Activated CD4-positive, alpha-beta T cell treated with anti-CD3 and anti-CD28 coated beads, Interleukin-2, amount 50 U/mL, for 4 hours (primary cell): Measurements from ENCODE around the gene ZNF57.
"Not testable (repeated sequence)": the region's sequence is repeated elsewhere in the genome, so short reads cannot be mapped to it uniquely, and the experiment has no call there.

ENCODE experiments used
- DNase-seq, 2 experiments: peaks; one replicate each; pipeline ENCODE4 v3.0.0-alpha.2; 2020

Gene ZNF57

DNA sequence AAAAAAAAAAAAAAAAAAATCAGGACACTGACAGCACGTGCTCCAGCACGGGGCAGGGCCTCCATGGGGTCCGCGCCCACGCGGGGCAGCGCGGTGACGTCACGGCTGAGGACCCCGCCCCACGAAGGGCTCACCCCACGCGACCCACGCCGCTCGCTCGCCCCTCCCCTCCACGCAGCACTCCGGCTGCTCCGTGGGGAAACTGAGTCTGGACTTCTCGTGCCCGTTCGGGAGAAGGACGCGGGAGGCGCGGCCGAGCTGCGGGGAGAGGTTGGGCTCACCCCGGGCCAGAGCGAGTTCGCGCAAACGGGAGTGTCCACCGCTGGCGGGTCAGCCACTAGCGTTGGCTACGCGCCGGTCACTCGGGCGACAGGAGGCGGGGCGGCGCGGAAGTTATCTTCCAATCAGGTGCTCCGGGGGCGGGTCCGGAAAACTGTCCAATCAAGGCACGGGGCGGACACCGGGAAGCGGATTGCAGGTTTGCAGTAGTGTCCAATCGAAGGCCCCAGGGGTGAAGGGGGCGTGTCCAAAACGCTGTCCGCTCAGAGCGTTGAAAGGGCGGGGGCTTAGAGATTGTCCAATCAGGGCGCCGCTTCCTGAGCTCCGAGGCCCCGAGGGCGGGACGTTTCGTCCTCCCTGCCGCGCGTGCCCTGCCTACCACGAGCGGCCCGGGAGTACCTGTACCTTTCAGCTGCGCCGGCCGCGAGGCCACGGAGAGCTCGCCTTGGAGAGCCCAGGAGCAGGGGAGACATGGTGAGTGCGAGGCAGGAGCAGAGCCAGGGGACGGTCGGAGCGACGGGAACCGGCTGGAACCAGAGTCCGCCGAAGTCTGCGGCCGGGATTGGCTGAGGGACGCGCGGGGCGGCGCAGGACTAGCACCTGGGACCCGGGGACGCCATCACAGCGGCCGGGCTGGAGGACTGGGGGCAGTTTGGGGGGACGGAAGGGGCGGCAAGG is at the start of gene ZNF57:
Gene ZNF57 (plus strand): TSS at position 633 of the 957 bp plus-strand sequence. CDS start 118 bp downstream, at position 751.
- peak; percentile 98 for DNase-seq

DNA sequence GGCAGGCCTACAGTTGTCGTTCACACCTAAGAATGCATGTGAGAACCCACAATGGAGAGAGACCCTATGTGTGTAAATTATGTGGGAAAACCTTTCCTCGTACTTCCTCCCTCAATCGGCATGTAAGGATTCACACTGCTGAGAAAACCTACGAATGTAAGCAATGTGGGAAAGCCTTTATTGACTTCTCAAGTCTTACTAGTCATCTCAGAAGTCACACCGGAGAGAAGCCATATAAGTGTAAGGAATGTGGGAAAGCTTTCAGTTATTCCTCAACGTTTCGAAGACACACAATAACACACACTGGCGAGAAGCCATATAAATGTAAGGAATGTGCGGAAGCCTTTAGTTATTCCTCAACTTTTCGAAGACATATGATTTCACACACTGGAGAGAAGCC is 48.1 kb upstream of the ZNF57 start:
- DNase-seq = no peak

DNA sequence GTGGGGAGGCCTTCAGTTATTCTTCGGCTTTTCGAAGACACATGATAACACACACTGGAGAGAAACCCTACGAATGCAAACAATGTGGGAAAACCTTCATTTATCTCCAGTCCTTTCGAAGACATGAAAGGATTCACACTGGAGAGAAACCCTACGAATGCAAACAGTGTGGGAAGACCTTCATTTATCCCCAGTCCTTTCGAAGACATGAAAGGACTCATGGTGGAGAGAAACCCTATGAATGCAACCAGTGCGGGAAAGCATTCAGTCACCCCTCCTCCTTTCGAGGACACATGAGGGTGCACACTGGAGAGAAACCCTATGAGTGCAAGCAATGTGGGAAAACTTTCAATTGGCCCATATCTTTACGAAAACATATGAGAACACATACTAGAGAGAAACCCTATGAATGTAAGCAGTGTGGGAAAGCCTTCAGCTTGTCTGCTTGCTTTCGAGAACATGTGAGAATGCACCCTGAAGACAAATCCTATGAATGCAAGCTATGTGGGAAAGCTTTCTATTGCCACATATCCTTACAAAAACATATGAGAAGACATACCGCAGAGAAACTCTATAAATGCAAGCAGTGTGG is 47.6 kb upstream of the ZNF57 start:
- no peak for DNase-seq

DNA sequence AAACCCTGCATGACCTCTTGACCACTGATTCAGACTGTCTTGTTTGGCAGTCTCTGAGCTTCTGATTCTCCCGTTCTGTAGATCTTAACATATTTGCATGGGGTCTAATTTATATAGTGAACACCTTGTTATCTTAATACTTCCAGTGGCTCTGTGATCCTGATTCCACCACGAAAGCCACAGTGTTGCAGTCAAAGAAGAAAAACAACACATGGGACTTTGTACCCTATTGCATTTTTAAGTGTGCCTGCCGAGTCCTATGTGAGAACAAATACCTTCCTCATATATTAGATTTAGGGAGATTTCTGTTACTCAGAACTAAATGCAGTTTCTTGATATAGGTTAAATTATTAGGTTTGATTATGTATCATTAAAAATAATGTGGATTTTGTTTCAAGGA is 45.9 kb upstream of the ZNF57 start:
- no peak for DNase-seq

DNA sequence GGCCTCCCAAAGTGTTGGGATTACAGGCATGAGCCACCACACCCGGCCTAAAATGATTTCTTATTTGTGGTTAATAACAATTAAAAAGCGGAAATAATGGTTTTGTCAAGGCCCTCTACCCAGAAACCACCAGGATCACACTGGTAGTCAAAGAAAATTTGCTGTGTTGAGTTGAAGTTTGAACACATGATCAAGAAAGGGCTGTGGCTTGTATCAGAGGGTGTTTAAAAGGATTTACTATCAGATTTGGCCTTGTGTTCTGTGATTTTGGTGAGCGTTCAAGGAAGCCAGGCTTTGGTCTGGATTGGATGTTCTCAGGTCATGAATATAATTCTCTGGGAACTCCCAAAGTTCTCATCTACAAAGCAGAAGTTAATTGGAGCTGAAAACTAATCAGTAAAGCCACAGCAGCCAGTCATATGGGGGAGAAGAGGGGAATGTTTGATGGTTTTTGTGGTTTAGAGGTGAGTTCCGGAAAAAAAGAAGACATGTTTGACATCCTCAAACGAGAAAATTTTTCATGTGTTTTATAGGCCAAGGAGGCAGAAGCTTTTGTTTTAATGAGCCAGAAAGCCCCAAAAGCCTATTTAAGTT is 44.2 kb upstream of the ZNF57 start:
- no peak for DNase-seq

DNA sequence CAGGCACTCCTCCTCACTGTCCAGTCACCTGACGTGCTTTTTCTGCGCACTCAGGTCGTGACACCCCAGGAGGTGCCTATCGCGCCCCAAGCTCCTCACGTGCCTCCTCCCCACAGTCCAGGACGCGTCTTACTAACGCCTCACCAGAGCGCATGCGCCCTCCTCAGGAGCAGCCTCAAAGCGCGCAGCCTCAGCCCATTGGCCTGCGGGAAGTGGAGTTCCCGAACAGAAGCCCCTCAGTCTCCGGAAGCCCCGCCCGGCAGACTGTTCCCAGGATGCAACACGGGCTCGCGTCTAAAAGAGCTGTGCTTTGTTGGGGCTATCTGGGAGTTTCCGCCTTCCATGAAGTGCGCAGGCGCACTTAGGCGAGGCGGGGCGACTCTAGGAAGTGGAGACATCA is 41.9 kb upstream of the ZNF57 start:
- no peak for DNase-seq

DNA sequence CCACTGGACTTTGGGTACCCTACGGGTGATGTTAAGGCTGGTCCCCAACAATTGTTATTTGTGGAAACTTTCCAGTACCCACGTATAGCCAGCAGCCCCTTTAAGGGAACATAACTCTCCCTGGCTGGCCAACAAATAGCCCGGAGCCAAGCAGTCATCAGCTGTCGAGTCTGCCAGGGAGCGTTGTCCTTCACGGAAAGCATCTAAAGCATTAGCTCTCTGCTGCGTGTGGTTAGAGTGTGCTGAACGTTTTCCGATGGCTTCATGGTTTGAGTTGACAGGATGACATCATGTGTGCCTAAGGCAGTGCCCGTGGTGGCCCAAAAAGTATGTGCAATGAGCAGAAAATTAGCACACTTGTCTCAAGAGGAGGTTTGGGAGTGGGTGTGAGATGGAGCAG is 36.9 kb upstream of the ZNF57 start:
- DNase-seq = no peak

DNA sequence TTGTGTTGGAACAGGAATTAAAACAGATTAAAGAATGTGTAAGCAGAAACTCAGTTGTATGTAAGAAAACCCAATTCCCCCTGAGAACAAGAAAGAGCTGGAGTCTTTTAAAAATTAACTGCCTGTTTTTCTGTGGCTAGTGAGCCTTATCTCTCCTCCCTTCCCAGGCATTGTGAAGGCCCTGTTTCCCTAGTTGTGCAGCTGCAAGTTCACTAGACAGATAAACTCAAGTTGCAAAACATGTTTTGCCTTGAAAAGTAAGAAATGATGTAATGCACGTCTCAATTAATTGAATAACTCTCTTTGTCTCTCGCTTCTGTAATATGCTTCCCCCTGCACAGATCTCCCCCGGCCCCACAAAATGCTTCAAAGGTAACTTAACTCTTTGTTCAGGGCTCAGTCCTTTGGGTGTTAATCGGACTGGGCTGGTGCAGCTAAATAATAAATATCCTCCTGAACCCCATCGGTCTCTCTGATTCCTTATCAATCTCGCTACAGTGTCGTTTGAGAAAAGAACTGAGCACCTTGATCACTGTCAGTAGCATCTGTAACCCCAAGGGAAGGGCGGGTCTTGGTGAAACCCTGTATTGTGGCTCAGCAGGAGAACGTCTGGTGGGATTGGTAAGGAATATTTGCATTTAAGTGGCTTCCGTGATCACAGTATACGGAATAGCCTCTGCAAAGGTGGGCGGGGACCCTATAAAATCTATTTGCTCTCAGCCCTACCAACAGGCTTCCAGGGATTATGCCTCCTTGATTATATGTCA is 35.2 kb upstream of the ZNF57 start:
- DNase-seq = no peak

DNA sequence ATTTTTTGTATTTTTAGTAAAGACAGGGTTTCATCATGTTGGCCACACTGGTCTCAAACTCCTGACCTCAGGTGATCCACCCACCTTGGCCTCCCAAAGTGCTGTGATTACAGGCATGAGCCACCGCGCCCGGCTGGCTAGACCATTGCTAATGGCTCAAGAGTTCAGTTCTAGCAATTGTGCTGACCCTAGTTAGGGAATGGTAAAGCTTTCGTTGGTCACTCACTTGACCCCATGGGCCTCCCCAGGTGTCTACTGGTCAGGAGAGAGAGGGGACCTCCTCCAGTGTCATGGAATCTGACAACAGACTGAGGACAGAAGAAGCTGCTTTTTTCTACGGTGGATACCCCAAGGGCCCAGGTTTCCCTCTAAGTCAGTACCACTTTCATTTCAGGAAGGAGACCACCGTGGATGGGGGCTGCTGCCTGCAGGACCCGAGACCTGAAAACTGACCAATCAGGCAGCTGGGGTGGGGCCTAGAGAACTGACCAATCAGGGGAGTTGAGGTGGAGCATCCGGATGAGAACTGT is 34.2 kb upstream of the ZNF57 start:
- DNase-seq = no peak

DNA sequence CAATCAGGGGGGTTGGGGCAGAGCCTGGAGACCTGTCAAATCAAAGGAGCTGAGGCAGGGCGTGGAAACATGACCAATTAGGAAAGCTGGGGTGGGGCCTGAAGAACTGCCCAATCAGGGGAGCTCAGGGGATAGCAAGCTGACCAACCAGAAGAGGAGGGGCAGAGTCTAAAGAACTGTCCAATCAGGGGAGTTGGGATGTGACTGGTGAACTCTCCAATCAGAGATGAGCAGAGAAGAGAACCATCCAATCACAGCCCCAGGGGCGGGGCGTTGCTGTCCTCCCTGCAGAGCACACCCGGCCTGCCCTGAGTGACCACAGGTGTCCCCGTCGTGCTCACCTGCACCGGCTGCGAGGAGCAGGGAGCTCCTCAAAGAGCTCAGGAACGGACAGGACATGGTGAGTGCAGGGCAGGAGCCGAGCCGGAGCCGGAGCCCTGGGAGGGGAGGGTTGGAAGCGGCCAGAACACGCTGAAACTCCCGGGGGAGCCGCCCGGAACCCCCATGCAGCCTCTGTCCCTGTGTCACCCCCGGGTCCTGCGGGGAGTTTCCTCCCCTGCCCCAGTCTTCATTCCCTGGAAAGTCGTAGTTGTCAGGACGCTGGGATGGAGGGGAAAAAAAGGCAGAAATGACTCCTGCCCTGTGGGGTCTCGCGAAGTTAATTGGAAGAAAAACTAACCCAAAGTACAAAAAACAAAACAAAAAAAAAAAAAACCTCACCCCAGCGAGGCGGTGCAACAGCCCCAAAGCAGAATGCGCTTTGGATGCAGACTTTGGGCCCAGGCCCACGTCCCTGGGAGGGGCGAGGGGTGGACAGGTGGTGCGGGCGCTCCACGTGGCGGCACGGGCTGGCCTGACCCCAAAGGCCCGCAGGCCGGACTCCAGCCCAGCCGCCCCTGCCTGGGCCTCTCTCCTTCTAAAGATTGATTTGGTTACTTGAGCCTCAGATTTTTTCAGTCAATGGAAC is 33.4 kb upstream of the ZNF57 start, which contains the start of gene ZNF556:
Gene ZNF556 (plus strand): TSS at position 311 of the 967 bp plus-strand sequence. CDS start 87 bp downstream, at position 398.
- no peak for DNase-seq

DNA sequence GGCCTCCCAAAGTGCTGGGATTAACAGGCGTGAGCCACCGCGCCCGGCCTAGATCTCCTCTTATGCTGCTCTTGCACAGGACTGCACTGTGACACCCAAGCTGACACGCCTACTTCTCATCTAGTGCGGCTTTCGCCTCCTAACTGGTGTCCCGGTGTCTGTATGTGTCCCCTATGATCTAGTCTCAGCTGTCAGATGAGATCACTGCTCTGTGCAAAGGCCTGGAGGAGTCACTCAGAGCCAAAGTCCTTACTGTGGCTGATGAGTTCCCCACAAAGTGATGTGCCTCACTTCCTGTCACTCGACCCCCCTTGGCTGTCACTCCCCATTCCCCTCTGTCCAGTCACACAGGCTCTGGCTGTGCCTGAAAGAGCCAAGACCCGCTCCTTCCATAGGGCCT is 31.1 kb upstream of the ZNF57 start:
- DNase-seq = no peak

DNA sequence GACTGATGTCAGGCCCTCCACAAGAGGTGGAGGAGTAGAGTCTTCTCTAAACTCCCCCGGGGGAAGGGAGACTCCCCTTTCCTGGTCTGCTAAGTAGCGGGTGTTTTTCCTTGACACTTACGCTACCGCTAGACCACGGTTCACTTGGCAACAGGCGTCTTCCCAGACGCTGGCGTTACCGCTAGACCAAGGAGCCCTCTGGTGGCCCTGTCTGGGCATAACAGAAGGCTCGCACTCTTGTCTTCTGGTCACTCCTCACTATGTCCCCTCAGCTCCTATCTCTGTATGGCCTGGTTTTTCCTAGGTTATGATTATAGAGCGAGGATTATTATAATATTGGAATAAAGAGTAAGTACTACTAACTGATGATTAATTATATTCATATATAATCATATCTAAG is 28.6 kb upstream of the ZNF57 start:
- DNase-seq = not testable (repeated sequence)

DNA sequence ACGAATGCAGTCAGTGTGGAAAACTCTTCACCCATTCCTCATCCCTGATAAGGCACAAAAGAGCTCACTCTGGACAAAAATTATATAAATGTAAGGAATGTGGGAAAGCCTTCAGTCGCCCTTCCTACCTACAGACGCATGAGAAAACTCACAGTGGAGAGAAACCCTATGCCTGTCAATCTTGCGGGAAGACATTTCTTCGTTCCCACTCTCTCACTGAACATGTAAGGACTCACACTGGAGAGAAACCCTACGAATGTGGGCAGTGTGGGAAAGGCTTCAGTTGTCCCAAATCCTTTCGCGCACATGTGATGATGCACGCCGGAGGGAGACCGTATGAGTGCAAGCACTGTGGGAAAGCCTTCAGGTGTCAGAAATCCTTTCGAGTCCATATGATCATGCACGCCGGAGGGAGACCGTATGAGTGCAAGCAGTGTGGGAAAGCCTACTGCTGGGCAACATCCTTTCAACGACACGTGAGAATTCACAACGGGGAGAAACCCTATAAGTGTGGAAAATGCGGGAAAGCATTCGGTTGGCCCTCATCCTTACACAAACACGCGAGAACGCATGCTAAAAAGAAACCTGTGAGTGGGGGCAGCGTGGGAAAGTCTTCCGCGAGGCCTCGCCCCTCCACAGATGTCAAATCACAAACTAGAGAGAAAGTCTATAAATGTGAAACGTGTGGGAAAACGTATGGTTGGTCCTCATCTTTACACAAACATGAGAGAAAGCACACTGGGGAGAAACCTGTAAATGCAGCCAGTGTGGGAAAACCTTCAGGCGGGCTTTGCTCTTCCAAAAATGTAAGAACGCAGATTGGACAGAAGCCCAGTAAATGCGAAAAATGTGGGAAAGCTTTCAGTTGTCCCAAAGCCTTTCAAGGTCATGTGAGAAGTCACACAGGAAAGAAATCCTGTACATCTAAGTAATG is 23.1 kb upstream of the ZNF57 start:
- no peak for DNase-seq

DNA sequence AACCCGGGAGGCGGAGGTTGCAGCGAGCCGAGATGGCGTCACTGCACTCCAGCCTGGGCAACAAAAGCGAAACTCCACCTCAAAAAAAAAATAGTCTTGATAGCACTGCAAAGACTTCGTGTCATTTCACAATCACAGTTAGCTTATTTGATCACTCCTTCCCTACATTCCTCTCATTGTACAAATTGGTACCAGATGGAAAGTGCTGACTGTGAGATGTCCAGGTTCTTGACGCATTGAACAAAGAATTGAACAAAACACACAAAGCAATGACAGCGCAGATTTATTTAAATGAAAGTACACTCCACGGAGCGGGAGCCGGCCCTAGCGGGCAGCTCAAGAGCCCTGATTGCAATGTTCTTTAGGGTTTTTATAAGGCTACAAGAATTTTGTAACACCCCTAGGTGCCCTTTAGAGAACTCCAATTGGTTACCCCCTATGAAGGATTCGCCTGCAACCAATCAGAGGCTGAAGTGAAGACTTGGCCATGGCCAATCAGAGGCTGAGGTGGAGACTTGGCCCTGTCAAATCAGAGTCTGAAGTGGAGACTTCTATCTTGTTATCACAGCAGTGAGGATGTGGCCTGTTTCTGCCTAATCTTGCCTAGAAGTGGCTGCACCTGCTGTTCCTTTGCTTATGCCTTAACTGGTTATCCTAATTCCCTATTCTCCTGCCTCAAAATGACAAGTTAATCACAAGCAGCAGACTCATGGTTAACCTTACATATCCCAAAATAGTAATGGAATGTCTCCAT is 16.9 kb upstream of the ZNF57 start:
- DNase-seq = no peak

DNA sequence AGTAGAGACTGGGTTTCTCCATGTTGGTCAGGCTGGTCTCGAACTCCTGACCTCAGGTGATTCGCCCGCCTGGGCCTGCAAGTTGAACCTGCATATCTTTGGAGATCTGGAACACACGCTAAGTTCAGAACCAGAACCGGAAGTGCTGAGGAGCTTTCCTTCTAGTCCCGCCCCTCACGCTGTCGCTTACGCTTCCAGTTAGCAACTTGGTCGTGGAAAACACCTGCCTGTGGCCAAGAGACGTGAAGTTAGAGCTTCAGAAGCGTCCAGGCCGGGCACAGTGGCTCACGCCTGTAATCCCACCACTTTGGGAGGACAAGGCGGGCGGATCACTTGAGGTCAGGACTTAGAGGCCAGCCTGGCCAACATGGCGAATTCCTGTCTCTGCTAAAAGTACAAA is 15.0 kb upstream of the ZNF57 start:
- DNase-seq = no peak

DNA sequence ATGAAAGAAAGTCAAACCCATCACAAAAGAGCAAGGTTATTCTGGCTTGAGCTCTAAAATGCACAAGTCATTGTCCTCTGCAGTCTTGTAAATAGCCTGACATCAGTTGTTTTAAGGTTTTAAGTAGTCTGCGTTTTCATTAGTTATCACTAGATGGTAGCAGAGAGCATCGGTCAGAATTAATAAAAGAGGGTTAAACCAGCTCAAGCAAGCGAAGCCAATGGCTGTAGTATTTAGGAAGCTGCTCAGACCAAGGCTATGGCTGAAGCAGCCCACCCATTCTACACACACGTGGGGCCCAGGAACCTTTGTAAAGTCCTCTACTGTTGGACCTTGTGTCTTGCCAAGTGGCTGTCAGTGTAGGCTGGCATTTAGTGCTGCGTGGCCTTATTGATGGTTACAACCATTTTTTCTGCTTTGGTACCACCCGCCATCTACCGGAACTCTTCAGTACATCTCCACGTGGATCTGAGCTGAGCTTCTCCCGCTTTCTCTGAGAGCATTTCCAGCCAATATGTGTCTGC is 13.3 kb upstream of the ZNF57 start:
- no peak for DNase-seq

DNA sequence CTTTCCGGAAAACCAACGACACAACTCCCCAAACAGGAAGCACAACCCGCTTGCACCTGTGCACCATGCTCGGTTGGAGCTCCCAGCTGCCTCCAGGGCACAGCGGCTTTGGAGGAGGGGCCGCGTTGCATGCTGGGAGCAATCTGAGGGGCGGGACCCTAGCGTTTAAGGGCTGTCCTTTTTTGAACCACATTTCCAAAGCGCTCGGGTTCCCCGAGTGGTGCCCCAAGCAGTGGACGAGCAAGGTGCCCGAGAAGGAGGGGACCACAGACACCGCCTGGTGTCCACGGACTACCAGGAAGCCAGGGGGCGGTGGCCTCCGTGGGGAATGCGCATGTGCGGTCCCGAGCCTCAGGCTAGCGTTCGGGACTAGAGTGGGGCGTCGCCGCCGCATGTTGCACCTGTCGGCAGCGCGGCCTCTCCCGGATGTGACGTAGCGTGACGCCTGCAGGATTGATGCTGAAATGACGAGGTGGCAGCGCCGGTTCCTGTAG is 11.9 kb upstream of the ZNF57 start:
- peak; percentile 43 to 51 for DNase-seq

DNA sequence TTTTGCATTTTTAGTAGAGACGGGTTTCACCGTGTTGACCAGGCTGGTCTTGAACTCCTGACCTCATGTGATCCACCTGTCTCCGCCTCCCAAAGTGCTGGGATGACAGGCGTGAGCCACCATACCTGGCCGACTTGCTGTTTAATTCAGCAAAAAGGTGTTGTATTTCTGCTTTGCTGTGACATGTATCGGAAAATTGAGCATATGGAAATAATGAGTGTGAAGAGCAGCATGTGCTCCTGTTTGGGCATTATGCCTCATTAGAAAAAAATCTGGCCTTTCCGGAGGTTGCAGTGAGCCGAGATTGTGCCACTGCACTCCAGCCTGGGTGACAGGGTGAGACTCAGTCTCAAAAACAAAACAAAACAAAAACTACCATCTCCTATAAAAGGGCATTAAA is 10.2 kb upstream of the ZNF57 start:
- not testable (repeated sequence) for DNase-seq

DNA sequence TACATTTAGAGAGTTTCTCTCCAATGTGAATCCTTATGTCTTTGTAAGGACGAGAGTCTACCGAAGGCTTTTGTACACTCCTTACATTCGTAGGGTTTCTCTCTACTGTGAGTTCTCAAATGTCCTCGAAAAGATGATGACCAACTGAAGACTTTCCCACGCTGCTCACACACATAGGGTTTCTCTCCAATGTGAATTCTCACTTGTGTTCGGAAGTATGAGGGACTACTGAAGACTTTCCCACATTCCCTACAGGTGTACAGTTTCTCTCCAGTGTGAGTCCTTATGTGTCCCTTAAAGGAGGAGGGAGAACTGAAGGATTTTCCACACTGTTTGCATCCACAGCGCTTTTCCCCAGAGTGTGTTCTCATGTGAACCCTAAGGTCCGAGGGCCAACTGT is 4.0 kb upstream of the ZNF57 start:
- no peak for DNase-seq
